Testis (tissue), 3 donors: ENCODE data around the gene TTC33. TPM values are rescaled to one million over a fixed set of nuclear protein-coding genes. Genes with fewer than 3 reads are reported as not detected.
"Not testable (repeated sequence)": the region's sequence is repeated elsewhere in the genome, so short reads cannot be mapped to it uniquely, and the experiment has no call there.

Source experiments
- DNase-seq: peaks from one replicate; pipeline ENCODE4 v3.0.0-alpha.2; 2019
- H3K27ac ChIP-seq, 2 donors: fragments of 200-600 bp; sonication (generic); one replicate each; pipeline ENCODE4 v1.5.1; 2019
- H3K27me3 ChIP-seq: fragments of 200-600 bp; sonication (generic); one replicate; pipeline ENCODE4 v1.5.1; 2019
- H3K36me3 ChIP-seq: fragments of 200-600 bp; sonication (generic); one replicate; pipeline ENCODE4 v1.5.1; 2017; ENCODE audit warnings: low read depth; ENCODE audit errors: missing control alignments
- H3K4me1 ChIP-seq: fragments of 200-600 bp; sonication (generic); one replicate; pipeline ENCODE4 v1.5.1; 2019
- H3K4me3 ChIP-seq, 2 donors: fragments of 200-600 bp; sonication (generic); one replicate each; pipeline ENCODE4 v1.5.1; 2017 to 2019
- H3K9me3 ChIP-seq: fragments of 200-600 bp; sonication (generic); one replicate; pipeline ENCODE4 v1.5.1; 2017
- POLR2A ChIP-seq: fragments of 450-650 bp; IDR thresholded peaks from one replicate; pipeline ENCODE4 v1.6.1; 2017; ENCODE audit warnings: antibody characterized with exemption, mild to moderate bottlenecking, moderate library complexity
- WGBS, 2 donors: methylation state at CpG; one replicate each; pipeline ENCODE4 v1.1.5; 2018; 5-methylcytosine and 5-hydroxymethylcytosine counted together
- intact Hi-C: fragments of 100-400 bp; cut with DNase I; formaldehyde crosslinking; loops from one replicate; pipeline ENCODE4 v1.15.1; 2023; ENCODE audit warnings: low total_unique reads
- polyA plus RNA-seq: library from polyadenylated mRNA; stranded (reverse); fragments of 350-450 nt; fragmentation: Illumina TruSeq; extraction: RNeasy Lipid Tissue Mini Kit (QIAGEN cat#74804); gene quantifications from one replicate; pipeline ENCODE4 v1.2.3, GENCODE V29; 2014; ENCODE audit warnings: low read depth, low replicate concordance; ENCODE audit not compliant: insufficient read depth
- total RNA-seq, 2 donors: library from RNA; depleted of rRNA; stranded (reverse); fragments of >200 nt; gene quantifications; one replicate each; pipeline ENCODE4 v1.2.3, GENCODE V29; 2016
- TF ChIP-seq, protein P1 (sequence below), 3 experiments: fragments of 450-650 bp in 2 of 3; fragments of 200-600 bp in 1 of 3; sonication (generic) in 1 of 3; IDR thresholded peaks; one replicate each; pipeline ENCODE4 v1.5.1; 2016 to 2019; ENCODE audit warnings: antibody characterized with exemption in 3 of 3, mild to moderate bottlenecking in 2 of 3, moderate library complexity in 1 of 3

TTC33 gene
- total and polyA plus RNA-seq, 3 donors from 2014 or later, result 14.7 to 16.5 (median 15.2) TPM

DNA sequence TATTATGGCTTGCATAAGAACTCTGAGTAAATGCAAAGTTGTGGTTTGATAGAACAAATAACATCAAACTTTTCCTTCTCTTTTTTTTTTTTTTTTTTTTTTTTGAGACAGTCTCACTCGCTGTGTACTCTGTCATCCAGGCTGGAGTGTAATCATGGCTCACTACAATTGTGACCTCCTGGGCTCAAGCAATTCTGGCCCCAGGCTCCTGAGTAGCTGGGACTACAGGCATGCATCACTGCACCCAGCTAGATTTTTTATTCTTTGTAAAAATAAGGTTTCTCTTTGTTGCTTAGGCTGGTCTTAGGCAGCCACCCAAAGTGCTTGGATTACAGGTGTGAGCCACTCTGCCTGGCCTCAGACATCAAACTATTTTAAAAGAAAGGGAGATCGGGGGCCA lies 95.0 kb downstream of the TTC33 start:
- no peak for DNase-seq
- 88 to 94% methylated on average over 2 of the region's 2 CpGs for WGBS, 2 donors
- intact Hi-C loops, result no loop called here
- no peaks in the 10 kb centered on the region for H3K4me1 ChIP-seq
- H3K4me3 ChIP-seq, result no peak overlapping the region
- H3K36me3 ChIP-seq, result no peaks in the 10 kb centered on the region
- no peaks in the 10 kb centered on the region for H3K27me3 ChIP-seq
- H3K27ac ChIP-seq, result no peak overlapping the region
- H3K9me3 ChIP-seq, result no peaks in the 10 kb centered on the region
- TF ChIP-seq, protein P1, sequence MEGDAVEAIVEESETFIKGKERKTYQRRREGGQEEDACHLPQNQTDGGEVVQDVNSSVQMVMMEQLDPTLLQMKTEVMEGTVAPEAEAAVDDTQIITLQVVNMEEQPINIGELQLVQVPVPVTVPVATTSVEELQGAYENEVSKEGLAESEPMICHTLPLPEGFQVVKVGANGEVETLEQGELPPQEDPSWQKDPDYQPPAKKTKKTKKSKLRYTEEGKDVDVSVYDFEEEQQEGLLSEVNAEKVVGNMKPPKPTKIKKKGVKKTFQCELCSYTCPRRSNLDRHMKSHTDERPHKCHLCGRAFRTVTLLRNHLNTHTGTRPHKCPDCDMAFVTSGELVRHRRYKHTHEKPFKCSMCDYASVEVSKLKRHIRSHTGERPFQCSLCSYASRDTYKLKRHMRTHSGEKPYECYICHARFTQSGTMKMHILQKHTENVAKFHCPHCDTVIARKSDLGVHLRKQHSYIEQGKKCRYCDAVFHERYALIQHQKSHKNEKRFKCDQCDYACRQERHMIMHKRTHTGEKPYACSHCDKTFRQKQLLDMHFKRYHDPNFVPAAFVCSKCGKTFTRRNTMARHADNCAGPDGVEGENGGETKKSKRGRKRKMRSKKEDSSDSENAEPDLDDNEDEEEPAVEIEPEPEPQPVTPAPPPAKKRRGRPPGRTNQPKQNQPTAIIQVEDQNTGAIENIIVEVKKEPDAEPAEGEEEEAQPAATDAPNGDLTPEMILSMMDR (IDR thresholded peaks at IDR 0.05), result no peak
- no peak for TF ChIP-seq POLR2A

DNA sequence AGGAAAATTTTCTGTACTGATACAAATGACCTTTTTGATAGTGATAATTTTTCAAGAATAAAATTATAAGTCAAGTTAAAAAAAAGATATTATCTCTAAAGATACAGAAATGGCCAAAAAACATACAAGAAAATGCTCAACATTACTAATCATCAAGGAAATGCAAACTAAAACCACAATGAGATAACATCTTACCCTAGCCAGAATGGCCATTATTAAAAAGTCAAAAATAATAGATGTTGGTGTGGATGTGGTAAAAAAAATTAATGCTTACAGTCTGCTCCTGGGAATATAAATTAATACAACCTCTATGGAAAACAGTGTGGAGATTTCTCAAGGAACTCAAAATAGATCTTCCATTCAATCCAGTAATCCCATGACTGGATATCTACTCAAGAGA lies 99.0 kb downstream of the TTC33 start:
- no peaks in the 10 kb centered on the region for H3K36me3 ChIP-seq
- H3K27me3 ChIP-seq, result no peaks in the 10 kb centered on the region
- H3K27ac ChIP-seq, result no peak overlapping the region
- TF ChIP-seq, protein P1 (IDR thresholded peaks at IDR 0.05), result no peak
- no peak for TF ChIP-seq POLR2A
- H3K4me3 ChIP-seq, result no peak overlapping the region
- no peak for DNase-seq
- intact Hi-C loops, result no loop called here
- H3K4me1 ChIP-seq, result no peaks in the 10 kb centered on the region
- H3K9me3 ChIP-seq, result no peaks in the 10 kb centered on the region

DNA sequence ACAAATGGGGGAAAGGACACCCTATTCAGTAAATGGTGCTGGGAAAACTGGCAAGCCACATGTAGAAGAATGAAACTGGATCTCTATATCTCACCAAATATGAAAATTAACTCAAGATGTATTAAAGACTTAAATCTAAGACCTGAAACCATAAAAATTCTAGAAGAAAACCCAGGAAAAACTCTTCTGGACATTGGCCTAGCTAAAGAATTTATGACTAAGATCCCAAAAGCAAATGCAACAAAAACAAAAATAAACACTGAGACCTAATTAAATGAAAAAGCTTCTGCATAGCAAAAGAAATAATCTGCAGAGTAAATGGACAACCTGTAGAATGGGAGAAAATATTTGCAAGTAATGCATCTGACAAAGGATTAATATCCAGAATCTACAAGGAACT lies 99.7 kb downstream of the TTC33 start:
- DNase-seq, H3K27ac ChIP-seq, H3K27me3 ChIP-seq, intact Hi-C loops, H3K36me3 ChIP-seq, H3K4me3 ChIP-seq, H3K4me1 ChIP-seq, H3K9me3 ChIP-seq: not testable (repeated sequence)

DNA sequence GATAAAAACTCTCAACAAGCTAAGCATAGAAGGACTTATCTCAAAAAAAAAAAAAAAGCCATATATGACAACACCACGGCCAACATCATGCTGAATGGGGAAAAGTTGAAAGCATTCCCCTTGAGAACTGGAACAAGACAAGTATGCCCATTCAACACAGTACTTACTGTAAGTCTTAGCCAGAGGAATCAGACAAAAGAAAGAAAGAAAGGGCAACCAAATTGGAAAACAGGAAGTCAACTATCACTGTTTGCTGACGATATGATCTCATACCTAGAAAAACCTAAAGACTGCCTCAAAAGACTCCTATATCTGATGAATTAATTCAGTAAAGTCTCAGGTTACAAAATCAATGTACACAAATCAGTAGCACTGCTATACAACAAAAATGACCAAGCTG lies 100.6 kb downstream of the TTC33 start:
- intact Hi-C loops, result no loop called here
- WGBS, 2 donors, result 73 to 78% methylated on average over 2 of the region's 2 CpGs
- no peaks in the 10 kb centered on the region for H3K27me3 ChIP-seq
- H3K27ac ChIP-seq, result no peak overlapping the region
- no peak overlapping the region for H3K4me3 ChIP-seq
- no peak for TF ChIP-seq POLR2A
- TF ChIP-seq, protein P1 (IDR thresholded peaks at IDR 0.05), result no peak
- no peaks in the 10 kb centered on the region for H3K4me1 ChIP-seq
- no peaks in the 10 kb centered on the region for H3K9me3 ChIP-seq
- no peaks in the 10 kb centered on the region for H3K36me3 ChIP-seq
- DNase-seq, result no peak

DNA sequence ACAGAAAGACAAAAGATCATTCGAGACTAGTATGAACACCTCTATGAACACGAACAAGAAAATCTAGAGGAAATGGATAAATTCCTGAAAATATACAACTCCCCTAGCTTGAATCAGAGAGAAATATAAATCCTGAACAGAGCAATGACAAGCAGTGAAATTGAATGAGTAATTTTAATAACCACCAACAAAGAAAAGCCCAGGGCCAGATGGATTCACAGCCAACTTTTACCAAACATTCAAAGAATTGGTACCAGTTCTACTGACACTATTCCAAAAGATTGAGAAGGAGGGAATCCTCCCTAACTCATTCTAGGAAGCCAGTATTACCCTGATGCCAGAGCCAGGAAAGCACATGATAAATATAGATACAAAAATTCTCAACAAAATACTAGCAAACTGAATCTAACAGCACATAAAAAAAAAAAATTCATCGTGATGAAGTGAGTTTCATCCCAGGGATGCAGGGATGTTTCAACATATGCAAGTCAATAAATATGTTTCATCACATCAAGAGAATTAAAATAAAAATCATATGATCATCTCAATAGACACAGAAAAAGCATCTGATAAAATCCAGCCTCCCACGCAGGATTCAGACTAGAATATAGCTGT lies 101.3 kb downstream of the TTC33 start:
- H3K27ac ChIP-seq, result no peak overlapping the region
- TF ChIP-seq POLR2A, result no peak
- TF ChIP-seq, protein P1 (IDR thresholded peaks at IDR 0.05), result no peak
- H3K9me3 ChIP-seq, result no peaks in the 10 kb centered on the region
- WGBS, 2 donors, result 72 to 81% methylated on average over 4 of the region's 4 CpGs
- no peak for DNase-seq
- no peaks in the 10 kb centered on the region for H3K4me1 ChIP-seq
- H3K4me3 ChIP-seq, result no peak overlapping the region
- no peaks in the 10 kb centered on the region for H3K36me3 ChIP-seq
- no peaks in the 10 kb centered on the region for H3K27me3 ChIP-seq
- intact Hi-C loops, result no loop called here
